ENCODE results near the gene MTHFR. TPM values are rescaled to one million over a fixed set of nuclear protein-coding genes. Genes with fewer than 3 reads are reported as not detected.

The MTHFR gene
- polyA plus RNA-seq, 1 of the 3 experiments (the other 2 are of a cell fraction), result 5.3 TPM

GRCh38 chr1:11800756-11801433, 4.9 kb downstream of the MTHFR start:
- H3K79me2 ChIP-seq (ENCODE audit: insufficient read depth), result no peaks in the 10 kb centered on the region; the same call in 1 of the 2 replicates
- DNase-seq, result no peak
- CTCF ChIA-PET, result no interaction called here
- no peak overlapping the region for H3K4me2 ChIP-seq
- H3K4me3 ChIP-seq (ENCODE audit: low read depth in 2 of 2, low read length in 1 of 2), result no peak overlapping the region
- WGBS (ENCODE audit: low lambda C conversion rate), result 91% methylated on average over 13 of the region's 21 CpGs
- no peaks in the 10 kb centered on the region for H3K27me3 ChIP-seq (ENCODE audit: insufficient read depth)
- peaks cover 0 to 20% of the 10 kb centered on the region in 2 experiments for H3K36me3 ChIP-seq (replicated peaks in 1 of 2; ENCODE audit: control insufficient read depth in 1 of 2, insufficient read depth in 2 of 2, low read length in 1 of 2)
- H4K20me1 ChIP-seq (ENCODE audit: insufficient read depth), result no peaks in the 10 kb centered on the region
- H3K4me1 ChIP-seq (ENCODE audit: control insufficient read depth in 1 of 2, insufficient read depth in 2 of 2, low read depth in 1 of 2, low read length in 1 of 2), result peaks cover 21 to 27% of the 10 kb centered on the region in 2 experiments; a peak in 3 of 4 replicates
- no peaks in the 10 kb centered on the region for H3K9me3 ChIP-seq
- no peak for TF ChIP-seq GATA2 (CRISPR knock-in tag; IDR thresholded peaks at IDR 0.05)
- TF ChIP-seq JUND (IDR thresholded peaks at IDR 0.05), result no peak
- TF ChIP-seq EZH2phosphoT487 (IDR thresholded peaks at IDR 0.05; ENCODE audit: borderline replicate concordance, low read depth), result no peak
- TF ChIP-seq CTCF (IDR thresholded peaks at IDR 0.05), result no peak
- no peak for TF ChIP-seq NFIC (IDR thresholded peaks at IDR 0.05; ENCODE audit: borderline replicate concordance)
- no peak for TF ChIP-seq RXRA (IDR thresholded peaks at IDR 0.05; ENCODE audit: borderline replicate concordance, low read depth)
- no peak for TF ChIP-seq YY1 (IDR thresholded peaks at IDR 0.05; ENCODE audit: low read depth)
- TF ChIP-seq TEAD4 (IDR thresholded peaks at IDR 0.05; ENCODE audit: borderline replicate concordance, insufficient read depth), result no peak
- TF ChIP-seq RCOR1 (IDR thresholded peaks at IDR 0.05; ENCODE audit: low read length), result no peak
- TF ChIP-seq ELF1 (IDR thresholded peaks at IDR 0.05), result no peak
- no peak for TF ChIP-seq IRF3 (IDR thresholded peaks at IDR 0.05; ENCODE audit: low read depth, low read length)
- no peak overlapping the region for H3K27ac ChIP-seq (ENCODE audit: low read depth in 2 of 2, low read length in 1 of 2)
- H3K9ac ChIP-seq, result no peak overlapping the region
- H3K9me2 ChIP-seq, result no peaks in the 10 kb centered on the region
- POLR2A ChIA-PET, result no interaction called here
- H2AFZ ChIP-seq (ENCODE audit: low read depth), result no peak overlapping the region
- H3F3A ChIP-seq (replicated peaks; ENCODE audit: insufficient read depth), result no peaks in the 10 kb centered on the region

GRCh38 chr1:11800391-11800755, 5.4 kb downstream of the MTHFR start:
- no peaks in the 10 kb centered on the region for H3K9me2 ChIP-seq
- peaks cover 0 to 24% of the 10 kb centered on the region in 2 experiments for H3K36me3 ChIP-seq (replicated peaks in 1 of 2; ENCODE audit: control insufficient read depth in 1 of 2, insufficient read depth in 2 of 2, low read length in 1 of 2)
- ChIA-PET CTCF (no interaction called here), POLR2A (no interaction called here)
- H3K4me1 ChIP-seq (ENCODE audit: control insufficient read depth in 1 of 2, insufficient read depth in 2 of 2, low read depth in 1 of 2, low read length in 1 of 2), result peaks cover 21 to 27% of the 10 kb centered on the region in 2 experiments; a peak in 3 of 4 replicates
- H3K4me3 ChIP-seq (ENCODE audit: low read depth in 2 of 2, low read length in 1 of 2), result no peak overlapping the region
- no peak overlapping the region for H3K9ac ChIP-seq
- H4K20me1 ChIP-seq (ENCODE audit: insufficient read depth), result no peaks in the 10 kb centered on the region
- no peaks in the 10 kb centered on the region for H3F3A ChIP-seq (replicated peaks; ENCODE audit: insufficient read depth)
- H3K9me3 ChIP-seq, result no peaks in the 10 kb centered on the region
- H3K27ac ChIP-seq (ENCODE audit: low read depth in 2 of 2, low read length in 1 of 2), result no peak overlapping the region
- 93% methylated on average over 8 of the region's 8 CpGs for WGBS (ENCODE audit: low lambda C conversion rate)
- no peaks in the 10 kb centered on the region; the same call in 1 of the 2 replicates for H3K79me2 ChIP-seq (ENCODE audit: insufficient read depth)
- H3K4me2 ChIP-seq, result no peak overlapping the region
- no peak overlapping the region for H2AFZ ChIP-seq (ENCODE audit: low read depth)
- no peaks in the 10 kb centered on the region for H3K27me3 ChIP-seq (ENCODE audit: insufficient read depth)
- no peak for DNase-seq
- no peak for TF ChIP-seq USF1 (IDR thresholded peaks at IDR 0.05; ENCODE audit: borderline replicate concordance, low read depth)
- no peak for TF ChIP-seq SMC3 (IDR thresholded peaks at IDR 0.05; ENCODE audit: low read depth, low read length)
- TF ChIP-seq REST (IDR thresholded peaks at IDR 0.05; ENCODE audit: low read depth, low read length), result no peak
- TF ChIP-seq FOSL2 (IDR thresholded peaks at IDR 0.05; ENCODE audit: borderline replicate concordance, low read depth), result no peak
- no peak for TF ChIP-seq PBX3 (IDR thresholded peaks at IDR 0.05)
- no peak for TF ChIP-seq MEF2A (IDR thresholded peaks at IDR 0.05; ENCODE audit: borderline replicate concordance, low read depth)
- no peak for TF ChIP-seq TEAD4 (IDR thresholded peaks at IDR 0.05; ENCODE audit: borderline replicate concordance, insufficient read depth)
- no peak for TF ChIP-seq EZH2phosphoT487 (IDR thresholded peaks at IDR 0.05; ENCODE audit: borderline replicate concordance, low read depth)
- TF ChIP-seq MAX (IDR thresholded peaks at IDR 0.05; ENCODE audit: low read depth), result no peak
- TF ChIP-seq NRF1 (IDR thresholded peaks at IDR 0.05; ENCODE audit: low read depth, low read length), result no peak

Data from SK-N-SH (cell line).